Occipital lobe (tissue), 2 donors: ENCODE results near the gene PGF. TPM values are rescaled to one million over a fixed set of nuclear protein-coding genes. Genes with fewer than 3 reads are reported as not detected.

ENCODE experiments used
- DNase-seq: peaks from one replicate; lab custom pipeline; 2025; lab: John Stamatoyannopoulos, UW
- total RNA-seq: library from RNA; depleted of rRNA; stranded (reverse); fragments of >200 nt; gene quantifications from one replicate; pipeline ENCODE4 v1.2.3, GENCODE V29; 2014

The PGF gene
- total RNA-seq, 1 donor from 2014 or later, result 2.0 TPM

DNA sequence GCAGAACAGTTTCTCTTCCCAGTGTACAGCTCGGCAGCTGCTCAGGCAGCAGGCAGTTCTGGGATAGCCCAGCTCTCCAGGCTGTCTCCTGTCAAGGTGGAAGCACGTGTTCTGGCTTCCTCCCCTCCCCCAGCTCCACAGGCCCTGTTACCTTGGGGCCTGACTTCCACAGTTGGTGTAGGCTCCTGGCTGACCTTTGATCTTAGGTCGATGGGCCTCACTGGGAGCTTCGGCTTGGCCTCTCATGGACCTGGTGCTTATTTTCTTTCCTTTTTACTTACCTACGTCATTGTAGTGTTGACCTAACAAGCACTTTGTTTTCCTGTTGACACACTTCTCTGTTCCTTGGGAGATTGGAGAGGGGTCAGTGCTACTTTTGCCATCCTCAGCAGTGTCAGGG lies 56.7 kb downstream of the PGF start:
- no peak for DNase-seq

DNA sequence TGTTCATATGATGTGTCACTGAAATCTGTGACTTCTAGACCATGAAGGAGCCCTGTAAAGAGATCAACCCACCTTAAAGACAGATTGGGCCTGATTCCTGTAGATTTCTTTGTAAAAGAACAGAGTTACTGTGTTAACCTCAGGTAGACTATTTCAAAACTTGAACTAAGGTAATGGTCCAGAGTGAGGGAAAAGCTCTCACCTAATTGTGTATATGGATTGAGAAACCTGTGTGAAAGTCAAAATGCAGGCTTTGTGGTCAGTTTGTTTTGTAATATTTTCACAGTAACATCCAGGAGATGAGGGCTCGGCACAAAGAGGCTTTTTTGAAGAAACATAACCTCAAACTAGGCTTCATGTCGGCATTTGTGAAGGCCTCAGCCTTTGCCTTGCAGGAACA lies 57.3 kb downstream of the PGF start:
- DNase-seq, result no peak

GRCh38 chr14:74897642-74898041 lies 57.8 kb downstream of the PGF start:
- DNase-seq, result no peak

DNA sequence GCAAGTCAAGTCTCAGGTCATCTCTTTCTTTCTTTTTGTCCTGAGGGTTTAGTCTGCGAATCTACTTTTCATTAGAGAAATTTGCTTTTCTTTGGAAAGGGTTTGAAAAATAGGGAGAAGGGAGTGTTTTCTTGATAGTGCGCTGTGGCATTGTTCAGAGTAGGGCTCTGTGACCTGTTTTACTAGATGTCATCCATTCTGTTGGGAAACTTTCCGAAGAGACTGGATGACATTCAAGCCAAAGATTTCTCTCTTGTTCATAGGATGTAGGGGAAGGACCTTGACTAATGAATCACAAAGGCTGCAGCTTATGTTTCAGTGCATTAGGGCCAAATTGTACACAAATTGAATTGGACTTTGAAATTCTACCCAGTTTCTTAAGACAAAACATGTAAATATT lies 59.0 kb downstream of the PGF start:
- DNase-seq, result no peak

DNA sequence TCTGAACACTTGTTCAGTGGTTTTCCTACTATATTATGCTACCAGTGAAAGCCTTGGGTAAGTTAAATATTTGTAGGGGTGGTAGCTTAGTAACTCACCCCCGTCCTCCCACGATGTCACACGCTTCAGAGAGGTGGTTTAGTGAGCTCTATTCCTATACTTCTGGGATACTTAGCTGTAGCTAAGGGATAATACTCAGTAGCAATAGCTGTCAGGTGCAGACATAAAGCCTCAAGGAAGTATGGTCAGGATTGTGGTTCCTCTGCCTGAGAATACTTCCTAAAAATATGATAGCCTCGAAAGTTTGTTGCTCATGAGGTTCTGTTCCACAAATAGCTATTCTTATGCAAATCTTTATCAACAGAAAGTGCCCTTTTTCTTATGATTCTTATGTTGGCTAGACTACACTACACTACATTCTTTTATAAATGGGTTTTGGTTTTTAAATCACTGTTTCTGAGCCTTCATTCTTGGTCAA lies 61.7 kb downstream of the PGF start:
- no peak for DNase-seq

GRCh38 chr14:74892745-74893144 lies 62.7 kb downstream of the PGF start:
- DNase-seq, result no peak

DNA sequence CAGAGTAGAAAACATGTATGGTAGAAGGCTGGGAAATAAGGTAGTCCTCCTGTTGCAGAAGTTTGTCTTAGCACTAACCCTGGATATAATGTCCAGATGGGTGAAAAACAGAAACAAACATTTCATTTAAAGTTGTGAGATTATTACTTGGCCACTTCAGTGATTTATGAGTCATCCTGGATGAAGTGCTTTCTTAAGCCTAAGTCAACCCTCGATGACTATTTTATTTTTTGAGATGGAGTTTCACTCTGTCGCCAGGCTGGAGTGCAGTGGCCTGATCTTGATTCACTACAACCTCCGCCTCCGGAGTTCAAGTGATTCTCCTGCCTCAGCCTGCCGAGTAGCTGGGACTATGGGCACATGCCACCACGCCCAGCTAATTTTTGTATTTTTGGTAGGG lies 63.5 kb downstream of the PGF start:
- DNase-seq, result no peak

Other genes with a start within 250 kb of the PGF start
- 53.2 TPM for gene AREL1, start 242.5 kb downstream of the PGF start, total RNA-seq
- 15.6 TPM for gene FCF1, start 242.5 kb downstream of the PGF start, total RNA-seq
- 79.4 TPM for gene YLPM1, start 192.3 kb downstream of the PGF start, total RNA-seq
- gene PROX2, start 79.5 kb downstream of the PGF start, total RNA-seq, result not detected
- 35.6 TPM for gene DLST, start 73.7 kb downstream of the PGF start, total RNA-seq
- 26.5 TPM for gene RPS6KL1, start 32.3 kb downstream of the PGF start, total RNA-seq
- 20.3 TPM for gene EIF2B2, start 47.3 kb upstream of the PGF start, total RNA-seq
- gene MLH3, start 95.9 kb upstream of the PGF start, total RNA-seq, result 65.2 TPM
- 16.2 TPM for gene ACYP1, start 108.4 kb upstream of the PGF start, total RNA-seq
- 2.8 TPM for gene ZC2HC1C, start 114.0 kb upstream of the PGF start, total RNA-seq
- 37.7 TPM for gene NEK9, start 171.5 kb upstream of the PGF start, total RNA-seq
- 135 TPM for gene TMED10, start 221.0 kb upstream of the PGF start, total RNA-seq